ENCODE results near the gene ATXN7L1.

GRCh38 chr7:105760551-105761447 lies 115.6 kb downstream of the ATXN7L1 start:
- TF ChIP-seq CTCF (IDR thresholded peaks at IDR 0.05; ENCODE audit: low read length) (no peak), EZH2 (optimal IDR thresholded peaks at IDR 0.05; ENCODE audit: low read depth, low read length) (no peak)

Measured in MM.1S (cell line).